Skin of body (tissue), 2 donors: ENCODE data around the gene GRK5. TPM values are rescaled to one million over a fixed set of nuclear protein-coding genes. Genes with fewer than 3 reads are reported as not detected.
"Not testable (repeated sequence)": the region's sequence is repeated elsewhere in the genome, so short reads cannot be mapped to it uniquely, and the experiment has no call there.

Experiments
- DNase-seq: peaks from one replicate; lab custom pipeline; 2025; lab: John Stamatoyannopoulos, UW
- total RNA-seq: library from RNA; depleted of rRNA; stranded (reverse); fragments of >200 nt; gene quantifications from one replicate; pipeline ENCODE4 v1.2.3, GENCODE V29; 2014

GRK5 gene
- total RNA-seq, 1 donor from 2014 or later = 10.7 TPM

DNA sequence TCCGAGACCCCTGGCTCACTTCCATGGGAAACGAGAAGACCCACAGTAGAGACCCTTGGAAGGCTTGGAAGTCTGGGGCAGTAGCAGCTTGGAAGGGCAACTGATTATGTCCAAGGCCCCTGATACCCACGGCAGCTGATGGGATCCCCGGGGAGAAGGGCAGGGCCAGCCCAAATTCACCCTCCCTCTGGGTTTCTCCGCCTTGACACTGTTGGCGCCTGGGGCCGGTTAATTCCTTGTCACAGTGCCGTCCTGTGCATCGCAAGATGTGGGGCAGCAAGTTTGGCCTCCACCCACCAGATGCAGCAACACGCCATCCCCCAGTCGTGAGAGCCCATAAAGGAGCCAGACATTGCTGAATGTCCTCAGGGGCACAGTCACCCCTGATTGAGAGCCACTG, 245.9 kb downstream of the GRK5 start:
- DNase-seq = no peak

DNA sequence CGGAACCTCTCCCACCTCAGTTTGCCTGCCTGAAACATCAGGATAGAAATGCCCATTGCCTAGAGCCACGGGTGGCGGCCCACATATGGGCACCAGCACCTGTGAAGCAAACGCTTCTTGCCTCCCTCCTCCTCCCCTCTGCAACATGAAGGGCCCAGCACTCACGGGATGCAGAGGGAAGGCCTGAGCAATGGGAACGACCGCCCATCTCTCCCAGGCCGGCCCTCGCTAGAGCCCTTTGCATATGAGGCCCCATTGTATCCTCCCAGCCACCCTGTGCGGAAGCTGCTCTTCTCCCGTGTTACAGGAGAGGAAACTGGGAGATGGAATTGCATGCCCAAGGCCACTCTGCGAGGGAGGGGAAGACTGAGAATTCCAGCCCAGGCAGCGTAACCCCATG, 246.9 kb downstream of the GRK5 start:
- DNase-seq = no peak

DNA sequence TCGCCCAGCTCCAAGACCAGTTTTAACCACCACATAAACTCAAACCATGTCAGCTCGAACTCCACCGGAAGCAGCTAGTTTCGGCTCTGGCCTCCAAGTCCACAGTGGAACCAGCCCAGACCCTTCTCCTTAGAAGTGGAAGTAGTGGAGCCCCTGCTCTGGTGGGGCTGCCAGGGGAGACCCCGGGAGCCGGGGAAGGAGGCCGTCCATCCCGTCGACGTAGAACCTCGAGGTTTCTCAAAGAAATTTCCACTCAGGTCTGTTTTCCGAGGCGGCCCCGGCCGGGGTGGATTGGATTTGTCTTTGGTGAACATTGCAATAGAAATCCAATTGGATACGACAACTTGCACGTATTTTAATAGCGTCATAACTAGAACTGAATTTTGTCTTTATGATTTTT, 247.6 kb downstream of the GRK5 start:
- no peak for DNase-seq

DNA sequence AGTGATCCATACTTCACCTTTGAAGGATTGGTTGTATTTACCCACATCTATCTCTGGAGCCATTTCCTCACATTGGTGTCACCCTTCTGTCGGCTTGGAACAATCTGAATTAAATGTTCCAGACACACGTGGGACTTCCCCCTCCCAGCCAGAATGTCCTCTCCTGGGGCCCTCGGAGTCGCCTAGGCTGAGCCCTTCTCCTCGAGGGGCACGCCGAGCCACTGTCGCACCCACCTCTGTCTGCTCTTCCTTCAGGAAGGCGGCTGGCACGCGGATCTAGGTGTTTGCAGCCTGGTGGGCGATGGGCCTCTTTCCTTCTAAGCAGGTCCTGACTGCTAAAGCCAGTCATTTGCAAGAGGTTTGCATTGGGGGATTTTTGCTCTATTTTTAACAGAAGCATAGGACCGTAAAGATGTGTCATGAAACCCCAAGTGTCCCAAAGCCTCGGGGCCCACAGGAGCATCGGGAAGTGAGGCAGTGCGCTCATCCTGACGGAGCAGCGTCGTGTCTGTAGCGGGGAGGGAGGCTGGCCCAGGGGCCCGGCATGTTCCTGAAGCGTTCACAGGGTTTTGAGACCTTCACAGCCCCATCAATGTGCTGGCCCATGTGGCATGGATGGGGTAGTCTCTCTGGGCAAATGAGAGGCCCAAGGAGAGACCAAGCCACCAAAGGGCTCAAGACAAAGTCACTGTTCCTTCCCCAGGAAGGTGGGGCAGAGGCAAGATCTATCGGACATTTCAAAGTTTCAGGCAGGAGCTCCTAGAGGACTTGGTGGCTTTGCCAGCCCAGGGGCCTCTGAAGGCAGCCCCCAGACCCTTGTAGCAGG, 248.5 kb downstream of the GRK5 start:
- no peak for DNase-seq

DNA sequence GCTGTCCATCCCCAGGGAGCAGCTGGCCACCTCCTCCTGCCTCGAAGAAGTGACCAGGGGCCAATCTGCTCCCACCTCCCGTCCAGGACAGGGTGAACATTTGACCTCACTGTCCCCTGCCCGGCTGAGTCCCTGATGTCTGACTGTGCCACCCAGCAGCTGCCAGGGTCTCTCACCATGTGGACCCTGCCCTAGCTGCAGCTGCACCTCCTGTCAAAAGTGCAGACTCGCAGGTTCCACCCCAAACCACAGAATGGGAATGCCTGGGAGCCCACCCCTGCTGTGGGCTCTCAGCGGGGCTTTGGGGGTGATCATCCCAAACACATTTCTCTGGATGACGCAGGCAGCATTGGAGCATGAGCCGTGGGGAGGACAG, 249.1 kb downstream of the GRK5 start:
- DNase-seq = no peak

DNA sequence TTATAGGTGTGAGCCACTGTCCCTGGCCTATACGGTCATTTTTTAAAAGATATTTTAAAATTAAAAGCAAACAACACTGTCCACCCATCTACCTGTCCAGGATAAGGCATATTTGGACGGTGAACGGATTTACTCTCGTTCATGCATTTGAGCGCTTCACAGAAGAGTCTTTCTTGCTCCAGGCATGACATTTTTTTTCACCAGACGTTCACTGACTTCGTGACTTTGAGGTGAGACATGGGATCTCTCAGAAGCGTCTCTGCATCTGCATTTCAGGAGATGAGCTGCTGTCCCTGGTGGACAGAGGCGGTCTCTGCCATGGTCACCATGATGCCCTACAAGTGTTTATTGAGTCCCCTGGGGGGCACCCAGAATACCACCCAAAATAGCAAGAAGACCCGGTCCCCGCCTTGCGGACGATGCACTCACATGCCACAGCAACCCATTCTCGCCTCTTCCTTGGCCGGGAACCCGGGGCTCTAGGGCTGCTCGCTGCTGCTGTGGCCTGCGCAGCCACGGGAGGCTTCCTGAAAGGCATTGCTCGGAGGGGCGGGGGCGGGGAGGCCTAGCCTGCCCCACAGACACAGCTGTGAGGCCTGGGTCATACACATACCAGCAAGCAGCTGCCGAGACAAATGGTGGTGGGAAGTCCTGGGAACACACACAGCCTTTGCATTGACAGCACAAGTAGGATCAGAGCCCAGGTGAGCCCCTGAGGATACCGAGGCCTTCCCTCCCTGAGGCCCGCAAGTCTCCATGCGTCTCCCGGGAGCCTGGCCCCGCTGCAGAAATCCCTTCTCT, 250.8 kb downstream of the GRK5 start:
- no peak for DNase-seq

DNA sequence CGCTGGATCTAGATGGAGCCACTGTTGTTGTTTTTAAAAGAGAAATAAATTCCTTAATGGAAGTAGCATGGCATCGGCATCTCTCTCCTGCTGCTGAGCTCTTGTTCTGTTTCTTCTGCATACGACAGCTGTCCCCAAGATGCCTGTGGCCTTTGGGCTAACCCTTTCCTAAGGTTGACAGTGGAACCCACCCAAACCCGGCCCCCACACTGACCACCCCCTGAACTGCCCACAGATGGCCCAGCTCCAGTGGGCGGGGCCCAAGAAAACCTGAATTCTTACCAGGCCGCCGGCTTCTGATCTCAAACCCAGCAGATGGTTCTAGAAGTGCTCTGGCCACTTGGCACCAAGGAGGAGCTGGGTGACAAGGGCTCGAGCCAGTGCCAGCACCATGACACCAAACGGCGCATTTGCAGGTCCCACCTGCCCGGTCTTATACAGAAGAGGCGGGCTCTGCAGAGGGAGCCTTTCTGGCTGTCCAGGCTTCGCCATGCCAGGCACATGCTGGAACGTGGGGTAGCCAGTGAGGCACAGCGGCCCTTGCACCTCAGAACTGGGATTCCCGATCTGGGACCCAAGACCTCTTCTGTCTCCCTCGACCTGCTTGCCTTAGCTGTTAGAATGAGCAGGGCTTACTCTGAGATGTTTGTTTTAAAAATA, 252.4 kb downstream of the GRK5 start:
- DNase-seq = no peak

DNA sequence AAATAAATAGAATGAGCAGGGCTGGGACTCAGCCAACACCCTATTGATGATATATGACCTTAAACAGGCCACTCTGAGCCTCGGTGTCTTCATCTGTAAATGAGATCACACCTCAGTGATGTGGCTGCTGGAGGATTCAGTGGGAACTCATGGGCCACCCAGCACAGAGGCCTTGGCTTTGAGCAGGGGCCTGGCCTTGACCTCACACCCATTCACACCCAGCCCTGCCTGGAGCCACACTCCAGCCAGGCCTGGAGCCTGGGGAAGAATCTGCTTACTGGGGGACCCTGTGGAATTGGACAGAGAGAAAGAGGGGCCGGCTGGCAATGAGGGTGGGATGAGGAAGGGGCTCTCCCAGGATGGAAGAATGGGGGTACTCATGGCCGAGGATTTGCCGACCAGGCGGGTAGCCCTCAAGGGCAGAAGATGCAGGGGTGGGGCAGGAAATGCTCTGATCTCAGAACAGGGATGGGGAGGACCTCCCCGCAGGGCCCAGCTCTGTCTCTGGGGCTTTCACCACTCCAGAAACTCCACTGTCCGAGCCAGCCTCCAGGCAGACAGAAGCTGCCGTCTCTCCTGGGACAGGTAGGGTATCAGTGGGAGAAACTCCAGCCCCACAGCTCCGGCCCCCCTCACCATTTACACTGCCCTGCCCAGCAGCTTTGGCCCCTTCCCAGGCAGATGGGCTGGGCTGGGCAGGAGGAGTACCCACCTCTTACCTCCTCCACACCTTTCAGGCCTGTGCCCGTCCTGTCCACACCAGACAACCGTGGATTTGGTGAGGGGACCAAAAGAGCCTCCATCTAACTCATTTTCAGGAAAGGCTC, 253.2 kb downstream of the GRK5 start:
- no peak for DNase-seq

DNA sequence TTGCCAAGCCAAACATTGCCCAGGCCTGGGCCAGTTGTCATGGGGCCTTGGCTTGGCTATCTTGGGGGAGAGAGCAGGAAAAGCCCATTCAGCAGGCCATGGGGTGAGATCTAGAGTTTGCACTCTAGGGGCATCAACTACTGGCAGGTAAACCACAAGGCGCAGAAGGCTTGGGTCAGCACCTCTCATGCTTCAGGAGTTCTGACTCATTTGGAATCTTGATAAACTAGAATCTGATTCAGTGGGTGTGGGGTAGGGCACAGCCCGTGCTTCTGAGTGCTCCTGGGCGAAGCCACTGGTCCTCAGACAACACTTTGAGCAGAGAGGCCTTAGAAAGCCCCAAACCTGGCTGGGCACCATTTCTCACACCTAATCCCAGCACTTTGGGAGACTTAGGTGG, 254.0 kb downstream of the GRK5 start:
- DNase-seq = no peak

DNA sequence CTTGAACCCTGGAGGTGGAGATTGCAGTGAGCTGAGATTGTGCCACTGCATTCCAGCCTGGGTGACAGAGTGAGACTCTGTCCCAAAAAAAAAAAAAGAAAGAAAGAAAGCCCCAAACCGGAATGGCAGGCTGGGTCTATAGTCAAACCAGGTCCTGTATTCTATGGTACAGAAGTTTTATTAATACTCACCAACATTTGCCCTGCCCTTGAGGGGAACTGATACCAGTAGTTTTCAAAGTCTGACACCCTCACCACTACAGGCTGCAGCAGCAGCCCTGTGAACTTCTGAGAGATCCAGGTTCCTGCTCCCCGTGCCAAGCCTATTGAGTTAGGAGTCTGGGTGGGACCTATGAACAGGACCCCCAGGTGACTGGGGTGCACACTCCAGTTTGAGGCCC, 254.6 kb downstream of the GRK5 start:
- no peak for DNase-seq

DNA sequence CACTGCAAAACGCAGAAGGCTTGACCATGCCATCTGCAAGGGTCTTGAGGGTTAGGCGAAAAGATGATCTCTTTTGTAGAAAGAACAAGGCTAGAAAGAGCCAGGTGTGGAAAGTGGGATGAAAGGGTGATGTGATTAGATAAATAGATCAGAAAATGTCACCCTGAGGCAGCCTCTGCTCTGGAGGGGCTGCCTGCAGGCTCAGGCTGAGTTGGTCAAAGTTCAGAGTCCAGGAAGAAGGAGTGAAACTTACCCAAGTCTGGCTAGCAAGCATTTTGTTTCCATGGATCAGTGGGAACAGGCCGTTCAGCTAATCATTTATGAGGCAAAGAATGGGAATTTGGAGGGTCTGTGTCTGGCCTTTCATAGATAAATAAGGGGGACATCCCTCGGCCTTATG, 255.4 kb downstream of the GRK5 start:
- DNase-seq = no peak

DNA sequence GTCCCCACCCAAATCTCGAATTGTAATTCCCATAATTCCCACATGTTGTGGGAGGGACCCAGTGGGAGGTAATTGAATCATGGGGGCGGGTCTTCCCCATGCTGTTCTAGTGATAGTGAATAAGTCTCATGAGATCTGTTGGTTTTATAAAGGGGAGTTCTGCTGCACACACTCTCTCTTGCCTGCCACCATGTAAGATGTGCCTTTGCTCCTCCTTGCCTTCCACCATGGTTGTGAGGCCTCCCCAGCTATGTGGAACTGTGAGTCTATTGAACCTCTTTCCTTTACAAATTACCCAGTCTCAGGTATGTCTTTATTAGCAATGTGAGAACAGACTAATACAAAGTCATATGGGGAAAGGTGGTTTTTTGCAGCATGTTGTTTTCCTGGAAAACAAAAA, 255.8 kb downstream of the GRK5 start:
- not testable (repeated sequence) for DNase-seq

DNA sequence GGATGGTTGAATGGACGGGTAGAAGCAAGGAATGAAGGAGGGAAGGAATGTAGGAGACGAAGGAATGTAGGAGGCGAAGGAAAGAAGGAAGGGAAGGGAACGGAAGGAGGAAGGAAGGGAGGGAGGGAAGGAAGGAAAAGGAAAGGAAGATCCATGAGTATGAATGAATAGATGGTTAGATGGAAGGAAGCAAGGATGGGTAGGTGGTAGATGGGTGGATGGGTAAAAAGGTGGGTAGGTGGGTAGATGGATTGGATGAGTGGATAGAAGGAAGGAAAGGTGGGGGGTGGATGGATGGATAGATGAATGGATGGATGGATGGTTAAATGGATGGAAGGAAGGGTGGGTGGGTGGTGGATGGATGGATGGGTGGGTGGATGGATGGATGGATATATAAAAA, 257.7 kb downstream of the GRK5 start:
- DNase-seq = no peak

DNA sequence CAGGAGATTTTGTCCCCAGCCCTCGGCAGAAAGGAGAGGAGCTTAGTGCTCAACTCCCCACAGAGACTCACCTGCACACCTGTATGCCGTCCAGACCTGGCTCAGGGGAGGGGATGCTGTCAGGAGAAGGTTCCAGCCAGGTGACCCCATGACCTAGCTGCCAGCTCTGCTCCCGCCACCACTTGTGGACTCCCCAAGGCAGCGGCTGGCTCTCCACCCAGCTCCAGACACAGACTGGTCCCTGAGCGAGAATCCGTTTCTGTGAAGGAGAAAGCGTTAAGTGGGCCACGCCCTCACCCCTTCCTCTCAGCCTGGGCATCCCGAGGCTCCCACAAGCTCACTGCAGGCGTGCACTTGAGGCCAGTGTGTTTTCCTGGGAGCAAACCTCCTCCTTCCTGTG, 258.7 kb downstream of the GRK5 start:
- no peak for DNase-seq

DNA sequence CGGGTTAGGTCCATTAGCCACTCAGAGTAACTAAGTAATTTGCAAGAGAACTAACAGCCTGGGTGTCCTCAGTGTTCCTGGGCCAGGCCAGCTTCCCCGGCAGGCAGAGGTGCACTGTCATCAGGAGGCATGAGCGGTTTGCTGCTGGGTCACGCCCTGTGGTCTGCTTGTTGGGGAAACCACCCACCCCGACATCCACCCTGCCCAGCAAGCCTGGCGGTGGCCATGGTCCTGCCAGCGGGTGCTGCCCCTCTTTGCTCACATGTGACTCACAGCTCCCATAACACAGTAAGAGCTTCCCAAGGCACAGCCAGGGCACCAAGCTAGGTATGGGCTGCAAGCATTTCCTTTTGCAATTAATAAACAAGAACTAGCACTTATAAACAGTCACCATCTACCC, 259.3 kb downstream of the GRK5 start:
- DNase-seq = no peak

DNA sequence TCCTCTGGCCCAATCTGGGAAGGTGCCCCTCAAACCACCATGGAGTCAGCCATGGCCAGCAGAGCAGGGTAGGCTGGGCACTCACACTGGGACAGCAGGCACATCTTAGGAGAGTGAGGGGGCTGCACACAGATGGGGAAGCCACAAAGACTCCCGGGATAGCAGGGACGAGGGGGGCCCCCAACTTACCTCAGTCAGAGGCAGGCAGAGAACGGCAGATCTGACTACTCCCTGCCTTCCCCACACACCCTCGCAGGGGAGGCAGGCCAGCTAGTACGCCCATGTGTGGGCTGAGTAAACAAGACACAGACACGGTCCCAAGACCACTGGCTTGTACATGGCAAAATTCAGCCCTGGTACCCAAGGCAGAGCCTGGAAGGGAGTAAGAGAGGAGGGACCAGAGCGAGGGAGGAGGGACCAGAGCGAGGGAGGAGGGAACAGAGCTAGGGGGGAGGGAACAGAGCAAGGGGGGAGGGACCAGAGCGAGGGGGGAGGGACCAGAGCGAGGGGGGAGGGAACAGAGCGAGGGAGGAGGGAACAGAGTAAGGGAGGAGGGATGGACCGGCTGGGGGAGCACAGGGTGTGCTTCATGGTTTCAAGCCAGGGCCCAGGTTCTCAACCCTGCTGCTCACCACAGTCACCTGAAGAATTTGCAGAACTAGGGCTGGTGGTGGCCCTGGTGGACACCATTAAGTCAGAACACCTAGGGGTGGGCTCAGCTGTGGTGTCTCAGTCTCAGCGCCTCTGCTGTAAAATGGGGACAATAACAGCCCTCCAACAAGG, 261.4 kb downstream of the GRK5 start:
- DNase-seq = no peak

DNA sequence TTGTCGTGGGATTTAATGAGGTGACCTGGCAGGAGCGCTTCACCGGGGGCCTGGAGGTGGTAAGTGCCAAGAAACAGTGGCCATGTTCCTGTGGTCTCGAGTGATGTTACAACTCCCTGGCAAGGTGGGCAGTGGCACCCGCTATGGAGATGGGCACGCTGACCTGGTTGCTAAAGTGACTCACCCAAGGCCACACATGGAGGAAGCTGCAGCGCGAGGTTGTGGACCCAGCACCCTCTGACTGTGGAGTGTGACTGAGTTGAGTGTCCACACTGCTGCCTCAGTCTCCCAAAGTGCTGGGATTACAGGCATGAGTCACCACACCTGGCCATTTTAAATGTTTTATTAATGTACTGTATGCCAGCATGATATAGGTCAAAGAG, 261.9 kb downstream of the GRK5 start:
- DNase-seq = no peak

DNA sequence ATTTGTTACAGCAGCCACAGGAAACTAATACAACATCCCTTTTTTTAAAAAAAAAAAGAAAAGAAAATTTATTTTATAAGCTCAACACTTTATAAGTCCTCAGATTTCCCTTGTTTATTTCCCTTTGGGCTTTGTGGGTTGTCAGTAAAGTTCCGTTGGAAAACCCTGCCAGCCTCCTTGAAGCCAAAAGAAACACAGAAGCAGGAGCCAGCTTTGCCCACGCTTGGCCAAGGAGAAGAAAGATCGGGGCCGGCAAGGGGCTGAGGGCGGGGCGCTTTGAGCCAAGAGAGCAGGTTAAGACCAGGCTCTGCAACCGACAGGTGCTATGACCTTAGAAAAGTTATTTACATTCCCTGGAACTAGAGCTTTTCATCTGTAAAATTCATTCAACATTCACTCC, 262.5 kb downstream of the GRK5 start:
- DNase-seq = no peak

DNA sequence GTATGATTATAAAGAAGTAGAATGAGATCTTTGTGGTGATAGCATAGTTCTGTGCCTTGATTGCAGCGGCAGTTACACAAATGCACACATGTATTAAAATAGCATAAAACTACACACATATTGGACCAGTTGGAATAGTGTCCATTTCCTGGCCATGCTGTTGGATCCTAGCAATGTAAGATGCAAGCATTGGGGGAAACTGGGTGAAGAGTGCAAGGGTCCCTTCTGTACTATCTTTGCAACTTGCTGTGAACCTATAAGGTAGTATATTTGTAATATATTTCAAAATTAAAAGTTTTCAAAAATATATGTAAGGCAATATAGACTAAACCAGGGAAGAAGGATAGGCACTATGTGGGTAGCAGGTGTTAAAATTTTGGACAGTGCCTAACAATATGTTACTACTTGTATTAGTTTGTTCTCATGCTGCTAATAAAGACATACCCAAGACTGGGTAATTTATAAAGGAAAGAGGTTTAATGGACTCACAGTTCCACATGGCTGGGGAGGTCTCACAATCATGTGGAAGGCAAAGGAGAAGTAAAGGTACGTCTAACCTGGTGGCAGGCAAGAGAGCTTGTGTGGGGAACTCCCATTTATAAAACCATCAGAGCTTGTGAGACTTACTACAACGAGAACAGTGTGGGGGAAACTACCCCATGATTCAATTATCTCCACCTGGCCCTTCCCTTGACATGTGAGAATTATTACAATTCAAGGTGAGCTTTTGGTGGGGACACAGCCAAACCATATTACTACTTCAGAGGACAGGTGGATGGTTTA, 263.7 kb downstream of the GRK5 start:
- no peak for DNase-seq

DNA sequence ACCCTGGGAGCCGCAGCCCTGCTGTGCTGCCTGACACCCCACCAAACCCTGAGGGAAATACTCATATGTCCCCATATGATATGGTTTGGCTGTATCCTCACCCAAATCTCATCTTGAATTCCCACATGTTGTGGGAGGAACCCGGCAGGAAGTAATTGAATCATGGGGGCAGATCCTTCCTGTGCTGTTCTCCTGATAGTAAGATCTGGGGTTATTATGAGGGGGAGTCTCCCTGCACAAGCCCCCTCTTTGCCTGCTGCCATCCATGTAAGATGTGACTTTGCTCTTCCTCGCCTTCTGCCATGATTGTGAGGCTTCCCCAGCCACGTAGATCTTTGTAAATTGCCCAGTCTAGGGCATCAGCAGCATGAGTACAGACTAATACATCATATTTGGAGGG, 266.4 kb downstream of the GRK5 start:
- no peak for DNase-seq
